Lower leg skin (tissue), 3 donors: Measurements from ENCODE around the gene CEP44.

ENCODE experiments used
- CTCF ChIP-seq, 3 donors: fragments of 450-650 bp; IDR thresholded peaks; one replicate each; pipeline ENCODE4 v1.5.1; 2016; ENCODE audit warnings: antibody characterized with exemption in 3 of 3, mild to moderate bottlenecking in 3 of 3, moderate library complexity in 2 of 3
- POLR2A ChIP-seq, 2 donors: fragments of 450-650 bp; IDR thresholded peaks; one replicate each; pipeline ENCODE4 v1.6.1; 2016 to 2017; ENCODE audit warnings: antibody characterized with exemption in 2 of 2, mild to moderate bottlenecking in 1 of 2, moderate library complexity in 1 of 2

- TF ChIP-seq CTCF (IDR thresholded peaks at IDR 0.05): no peak
- TF ChIP-seq POLR2A (IDR thresholded peaks at IDR 0.05): no peak
Measured at GRCh38 chr4:174263445-174263736, 20.3 kb upstream of the CEP44 start.
